Gastroesophageal sphincter (tissue), 4 donors: Measurements from ENCODE around the gene ARHGAP36. TPM values are rescaled to one million over a fixed set of nuclear protein-coding genes. Genes with fewer than 3 reads are reported as not detected.

ENCODE experiments used
- ATAC-seq: fragments of 150-250 bp; one replicate; pipeline ENCODE4 v1.9.1; 2016; ENCODE audit warnings: mild to moderate bottlenecking, moderate library complexity
- H3K27ac ChIP-seq, 4 donors: fragments of 200-600 bp; sonication (generic) in 3 of 4; 1 replicate in 3 of 4; 2 replicates in 1 of 4; pipeline ENCODE4 v1.5.1; 2016 to 2019
- H3K27me3 ChIP-seq: fragments of 200-600 bp; sonication (generic); one replicate; pipeline ENCODE4 v1.5.1; 2019
- H3K36me3 ChIP-seq, 2 donors: fragments of 200-600 bp; sonication (generic); one replicate each; pipeline ENCODE4 v1.5.1; 2019; ENCODE audit warnings: control low read depth in 1 of 2
- H3K4me1 ChIP-seq, 3 donors: fragments of 200-600 bp; sonication (generic); 1 replicate in 2 of 3; 2 replicates in 1 of 3; pipeline ENCODE4 v1.5.1; 2016 to 2019; ENCODE audit warnings: control low read depth in 2 of 3
- H3K4me3 ChIP-seq, 2 donors: fragments of 200-600 bp; sonication (generic); one replicate each; pipeline ENCODE4 v1.5.1; 2019; ENCODE audit warnings: mild to moderate bottlenecking in 1 of 2, moderate library complexity in 1 of 2
- H3K9me3 ChIP-seq, 3 donors: fragments of 200-600 bp; sonication (generic); one replicate each; pipeline ENCODE4 v1.5.1; 2017 to 2019; ENCODE audit warnings: control low read depth in 2 of 3
- CTCF ChIP-seq, 4 experiments: fragments of 200-600 bp in 2 of 4; fragments of 450-650 bp in 2 of 4; sonication (generic) in 1 of 4; IDR thresholded peaks; one replicate each; pipeline ENCODE4 v1.5.1; 2017 to 2019; ENCODE audit warnings: antibody characterized with exemption in 4 of 4, mild to moderate bottlenecking in 2 of 4, moderate library complexity in 2 of 4
- EP300 ChIP-seq: sonication (generic); formaldehyde crosslinking; IDR thresholded peaks from one replicate; pipeline ENCODE4 v1.6.1; 2017; ENCODE audit warnings: antibody characterized with exemption, mild to moderate bottlenecking
- POLR2A ChIP-seq, 2 donors: fragments of 450-650 bp; IDR thresholded peaks; one replicate each; pipeline ENCODE4 v1.6.1; 2017; ENCODE audit warnings: antibody characterized with exemption in 2 of 2, mild to moderate bottlenecking in 2 of 2, moderate library complexity in 1 of 2
- POLR2AphosphoS5 ChIP-seq: sonication (generic); formaldehyde crosslinking; IDR thresholded peaks from one replicate; pipeline ENCODE4 v1.6.1; 2017; ENCODE audit warnings: antibody characterized with exemption
- WGBS, 2 donors: methylation state at CpG; one replicate each; pipeline ENCODE4 v1.1.5; 2018; ENCODE audit warnings: low coverage in 1 of 2; 5-methylcytosine and 5-hydroxymethylcytosine counted together
- total RNA-seq, 4 donors: library from RNA; depleted of rRNA; stranded (reverse); fragments of >200 nt; gene quantifications; one replicate each; pipeline ENCODE4 v1.1.0, GENCODE V29; 2016

ARHGAP36 gene
- total RNA-seq, 4 donors from 2014 or later: 0.10 TPM; not detected in 3

- H3K27ac ChIP-seq: no peak overlapping the region
- no peaks in the 10 kb centered on the region for H3K4me1 ChIP-seq
- no peaks in the 10 kb centered on the region for H3K36me3 ChIP-seq
- 13 to 32% methylated on average over 3 to 5 of the region's 26 CpGs for WGBS, 2 donors
- TF ChIP-seq EP300: no peak
- peak in 1 of 4 experiments; percentile 23 for TF ChIP-seq CTCF (IDR thresholded peaks at IDR 0.05)
- H3K27me3 ChIP-seq: peaks cover 61% of the 10 kb centered on the region
- H3K9me3 ChIP-seq: no peaks in the 10 kb centered on the region
- H3K4me3 ChIP-seq: no peak overlapping the region
- ATAC-seq: no peak
These were observed 11.0 kb downstream of the ARHGAP36 start for GRCh38 chrX:131068945-131069719.

- H3K4me1 ChIP-seq: no peaks in the 10 kb centered on the region
- no CpG with 5 or more reads among the region's 39 CpGs for WGBS, 2 donors
- H3K9me3 ChIP-seq: no peaks in the 10 kb centered on the region
- ATAC-seq: no peak
- no peaks in the 10 kb centered on the region for H3K36me3 ChIP-seq
- H3K27me3 ChIP-seq: peaks cover 49% of the 10 kb centered on the region
- no peak for TF ChIP-seq POLR2AphosphoS5
- no peak for TF ChIP-seq POLR2A (IDR thresholded peaks at IDR 0.05)
- no peak for TF ChIP-seq CTCF (IDR thresholded peaks at IDR 0.05)
- TF ChIP-seq EP300: no peak
- H3K4me3 ChIP-seq: no peak overlapping the region
- H3K27ac ChIP-seq: no peak overlapping the region
These were observed 14.9 kb downstream of the ARHGAP36 start for GRCh38 chrX:131072871-131073571.

- no peak overlapping the region for H3K4me3 ChIP-seq
- H3K27ac ChIP-seq: no peak overlapping the region
- peaks cover 43% of the 10 kb centered on the region for H3K27me3 ChIP-seq
- H3K36me3 ChIP-seq: no peaks in the 10 kb centered on the region
- 31% methylated on average over 2 of the region's 4 CpGs; no CpG with 5 or more reads in 1 of the 2 donors for WGBS, 2 donors
- no peaks in the 10 kb centered on the region for H3K4me1 ChIP-seq
- TF ChIP-seq POLR2AphosphoS5 (no peak), EP300 (no peak), POLR2A (IDR thresholded peaks at IDR 0.05) (no peak), CTCF (IDR thresholded peaks at IDR 0.05) (no peak)
- H3K9me3 ChIP-seq: no peaks in the 10 kb centered on the region
- ATAC-seq: no peak
These were observed 15.5 kb downstream of the ARHGAP36 start for GRCh38 chrX:131073607-131074006.

- TF ChIP-seq POLR2AphosphoS5 (no peak), CTCF (IDR thresholded peaks at IDR 0.05) (no peak)
- ATAC-seq: no peak
- 0 to 43% methylated on average over 6 to 19 of the region's 75 CpGs for WGBS, 2 donors
- Histone ChIP-seq H3K9me3 (no peaks in the 10 kb centered on the region), H3K4me1 (no peaks in the 10 kb centered on the region), H3K27me3 (peaks cover 35% of the 10 kb centered on the region), H3K36me3 (no peaks in the 10 kb centered on the region), H3K27ac (no peak overlapping the region), H3K4me3 (no peak overlapping the region)
These were observed 23.9 kb downstream of the ARHGAP36 start for GRCh38 chrX:131081772-131082740.
